ENCODE results near the gene SDHAF1. TPM values are rescaled to one million over a fixed set of nuclear protein-coding genes. Genes with fewer than 3 reads are reported as not detected.

The SDHAF1 gene
- total RNA-seq, 2 experiments from 2014 or later, result 26.1 to 52.6 TPM

DNA sequence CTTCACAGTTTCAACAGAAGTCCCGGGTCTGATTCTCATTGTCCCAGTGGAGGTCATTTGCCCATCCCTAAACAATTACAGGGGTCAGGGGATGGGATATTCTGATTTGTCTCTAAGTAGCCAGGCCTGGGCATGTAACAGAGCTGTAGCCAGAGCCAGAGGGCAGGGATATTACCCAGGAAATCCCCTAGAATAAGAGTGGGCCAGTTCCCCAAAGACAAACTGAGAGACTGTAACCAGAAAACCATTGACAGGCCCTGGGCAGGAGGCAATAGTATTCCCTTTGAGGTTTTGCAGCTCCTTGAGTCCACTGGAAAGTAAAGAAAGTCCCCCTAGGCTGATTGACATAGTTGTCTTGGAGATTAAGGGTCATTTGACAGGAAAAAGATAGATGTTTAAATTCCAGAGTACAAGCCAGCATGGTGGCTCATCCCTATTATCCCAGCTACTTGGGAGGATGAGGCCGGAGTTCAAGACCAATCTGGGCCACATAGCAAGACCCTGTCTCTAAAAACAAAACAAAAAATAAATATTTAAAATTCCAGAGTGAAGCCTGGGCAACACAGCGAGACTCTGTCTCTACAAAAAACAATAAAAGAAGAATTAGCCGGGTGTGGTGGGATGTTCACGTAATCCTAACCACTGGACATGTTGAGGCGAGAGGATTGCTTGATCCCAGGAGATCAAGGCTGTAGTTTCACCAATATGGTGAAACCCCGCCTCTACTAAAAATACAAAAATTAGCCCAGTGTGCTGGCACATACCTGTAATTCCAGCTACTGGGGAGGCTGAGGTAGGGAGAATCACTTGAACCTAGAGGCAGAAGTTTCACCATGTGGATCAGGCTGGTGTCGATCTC lies 1.9 kb upstream of the SDHAF1 start:
- DNase-seq (ENCODE audit: low spot score), result no peak
- Histone ChIP-seq H3K4me1 (ENCODE audit: insufficient read depth, low read length, poor library complexity, severe bottlenecking) (peaks cover 16% of the 10 kb centered on the region), H4K20me1 (ENCODE audit: insufficient read depth, low read length) (no peaks in the 10 kb centered on the region), H3K9me3 (ENCODE audit: low read length) (peaks cover 5% of the 10 kb centered on the region; the same call in 1 of the 2 replicates), H3K9me2 (ENCODE audit: insufficient read depth, low read length) (no peaks in the 10 kb centered on the region), H2AFZ (ENCODE audit: low read length) (no peak overlapping the region), H3K79me2 (ENCODE audit: insufficient read depth, low read depth, low read length) (peaks cover 16% of the 10 kb centered on the region), H3K27ac (ENCODE audit: low read depth, low read length, poor library complexity, severe bottlenecking) (no peak overlapping the region), H3K4me2 (ENCODE audit: low read length) (no peak overlapping the region), H3K4me3 (ENCODE audit: low read depth, low read length, poor library complexity, severe bottlenecking) (no peak overlapping the region), H3K36me3 (ENCODE audit: insufficient read depth, low read length) (peaks cover 13% of the 10 kb centered on the region; the same call in 1 of the 2 replicates)
- ChIA-PET CTCF (ENCODE audit: unreplicated experiment) (no interaction called here), POLR2A (no interaction called here)
- BruUV-seq (replicated peaks), result no TSS peak
- no peak for TF ChIP-seq EZH2phosphoT487 (IDR thresholded peaks at IDR 0.05; ENCODE audit: borderline replicate concordance, low read depth, low read length)
- TF ChIP-seq, protein P1, sequence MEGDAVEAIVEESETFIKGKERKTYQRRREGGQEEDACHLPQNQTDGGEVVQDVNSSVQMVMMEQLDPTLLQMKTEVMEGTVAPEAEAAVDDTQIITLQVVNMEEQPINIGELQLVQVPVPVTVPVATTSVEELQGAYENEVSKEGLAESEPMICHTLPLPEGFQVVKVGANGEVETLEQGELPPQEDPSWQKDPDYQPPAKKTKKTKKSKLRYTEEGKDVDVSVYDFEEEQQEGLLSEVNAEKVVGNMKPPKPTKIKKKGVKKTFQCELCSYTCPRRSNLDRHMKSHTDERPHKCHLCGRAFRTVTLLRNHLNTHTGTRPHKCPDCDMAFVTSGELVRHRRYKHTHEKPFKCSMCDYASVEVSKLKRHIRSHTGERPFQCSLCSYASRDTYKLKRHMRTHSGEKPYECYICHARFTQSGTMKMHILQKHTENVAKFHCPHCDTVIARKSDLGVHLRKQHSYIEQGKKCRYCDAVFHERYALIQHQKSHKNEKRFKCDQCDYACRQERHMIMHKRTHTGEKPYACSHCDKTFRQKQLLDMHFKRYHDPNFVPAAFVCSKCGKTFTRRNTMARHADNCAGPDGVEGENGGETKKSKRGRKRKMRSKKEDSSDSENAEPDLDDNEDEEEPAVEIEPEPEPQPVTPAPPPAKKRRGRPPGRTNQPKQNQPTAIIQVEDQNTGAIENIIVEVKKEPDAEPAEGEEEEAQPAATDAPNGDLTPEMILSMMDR (conservative IDR thresholded peaks at IDR 0.05; ENCODE audit: low read length), result no peak
- intact Hi-C loops (cut with micrococcal nuclease; ENCODE audit: unreplicated experiment), result no loop called here

DNA sequence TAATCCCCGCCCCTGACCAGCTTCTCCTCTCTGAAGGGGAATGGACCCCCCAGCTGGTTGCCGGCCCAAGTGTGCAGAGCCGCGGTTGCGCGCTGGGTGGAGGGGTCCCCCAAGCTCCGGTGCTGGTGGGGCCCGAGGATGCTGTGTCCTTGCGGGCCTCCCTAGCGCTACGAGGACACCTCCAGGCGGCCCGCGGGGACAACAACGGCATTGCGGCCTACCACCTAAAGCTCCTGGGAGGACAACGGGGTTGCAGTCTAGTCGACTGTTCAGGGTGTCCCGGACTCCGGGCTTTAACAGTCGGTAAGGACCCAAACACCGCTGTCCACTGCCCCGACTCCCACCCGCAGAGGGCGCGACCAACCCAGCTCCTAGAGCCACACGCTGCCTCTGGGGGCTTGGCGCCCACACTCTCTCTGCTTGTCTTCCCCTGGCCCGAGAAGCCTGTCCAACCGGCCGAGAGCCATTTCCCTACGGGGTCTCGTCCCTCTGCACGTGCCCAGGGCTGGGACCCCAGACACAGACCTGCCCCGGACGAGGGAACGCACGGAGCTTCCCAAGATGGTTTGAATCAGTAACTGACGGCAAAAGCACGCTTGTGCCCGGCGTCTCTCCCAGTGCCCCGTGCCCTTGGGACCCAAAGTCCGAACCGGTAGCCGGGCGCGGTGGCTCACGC lies 927 bp upstream of the SDHAF1 start:
- ChIA-PET POLR2A (interaction anchor here (0.5 kb wide), 1 partner anchor 359 kb away, joined by 3 read pairs; no protein-coding TSS in a partner anchor), CTCF (ENCODE audit: unreplicated experiment) (no interaction called here)
- Histone ChIP-seq H3K36me3 (ENCODE audit: insufficient read depth, low read length) (peaks cover 14% of the 10 kb centered on the region; the same call in 1 of the 2 replicates), H3K9me3 (ENCODE audit: low read length) (peaks cover 1% of the 10 kb centered on the region; the same call in 1 of the 2 replicates), H3K4me2 (ENCODE audit: low read length) (peak overlapping the region; percentile 94), H3K27ac (ENCODE audit: low read depth, low read length, poor library complexity, severe bottlenecking) (no peak overlapping the region), H2AFZ (ENCODE audit: low read length) (no peak overlapping the region), H4K20me1 (ENCODE audit: insufficient read depth, low read length) (no peaks in the 10 kb centered on the region), H3K4me3 (ENCODE audit: low read depth, low read length, poor library complexity, severe bottlenecking) (no peak overlapping the region), H3K79me2 (ENCODE audit: insufficient read depth, low read depth, low read length) (peaks cover 16% of the 10 kb centered on the region), H3K9me2 (ENCODE audit: insufficient read depth, low read length) (no peaks in the 10 kb centered on the region), H3K4me1 (ENCODE audit: insufficient read depth, low read length, poor library complexity, severe bottlenecking) (peaks cover 16% of the 10 kb centered on the region)
- no TSS peak for BruUV-seq (replicated peaks)
- TF ChIP-seq, protein P1 (conservative IDR thresholded peaks at IDR 0.05; ENCODE audit: low read length), result peak; percentile 43; the same call in 1 of the 2 replicates
- no peak for TF ChIP-seq EZH2phosphoT487 (IDR thresholded peaks at IDR 0.05; ENCODE audit: borderline replicate concordance, low read depth, low read length)
- DNase-seq (ENCODE audit: low spot score), result no peak
- intact Hi-C loops (cut with micrococcal nuclease; ENCODE audit: unreplicated experiment), result no loop called here
